ENCODE data around the gene BCAR3. TPM values are rescaled to one million over a fixed set of nuclear protein-coding genes. Genes with fewer than 3 reads are reported as not detected.

BCAR3 gene
- total RNA-seq, 1 experiment from 2014 or later: 9.3 TPM

- Mint-ChIP-seq H3K4me1 (ENCODE audit: low read depth, unreplicated experiment) (peaks cover 29% of the 10 kb centered on the region), H3K27ac (ENCODE audit: unreplicated experiment) (no peak overlapping the region), H3K36me3 (ENCODE audit: insufficient read depth, unreplicated experiment) (peaks cover 6% of the 10 kb centered on the region), H3K4me3 (ENCODE audit: unreplicated experiment) (no peak overlapping the region), H3K9me3 (ENCODE audit: unreplicated experiment) (no peaks in the 10 kb centered on the region), H3K27me3 (ENCODE audit: insufficient read depth, unreplicated experiment) (no peaks in the 10 kb centered on the region)
- BruUV-seq (replicated peaks): no TSS peak
- TF ChIP-seq, protein P1, sequence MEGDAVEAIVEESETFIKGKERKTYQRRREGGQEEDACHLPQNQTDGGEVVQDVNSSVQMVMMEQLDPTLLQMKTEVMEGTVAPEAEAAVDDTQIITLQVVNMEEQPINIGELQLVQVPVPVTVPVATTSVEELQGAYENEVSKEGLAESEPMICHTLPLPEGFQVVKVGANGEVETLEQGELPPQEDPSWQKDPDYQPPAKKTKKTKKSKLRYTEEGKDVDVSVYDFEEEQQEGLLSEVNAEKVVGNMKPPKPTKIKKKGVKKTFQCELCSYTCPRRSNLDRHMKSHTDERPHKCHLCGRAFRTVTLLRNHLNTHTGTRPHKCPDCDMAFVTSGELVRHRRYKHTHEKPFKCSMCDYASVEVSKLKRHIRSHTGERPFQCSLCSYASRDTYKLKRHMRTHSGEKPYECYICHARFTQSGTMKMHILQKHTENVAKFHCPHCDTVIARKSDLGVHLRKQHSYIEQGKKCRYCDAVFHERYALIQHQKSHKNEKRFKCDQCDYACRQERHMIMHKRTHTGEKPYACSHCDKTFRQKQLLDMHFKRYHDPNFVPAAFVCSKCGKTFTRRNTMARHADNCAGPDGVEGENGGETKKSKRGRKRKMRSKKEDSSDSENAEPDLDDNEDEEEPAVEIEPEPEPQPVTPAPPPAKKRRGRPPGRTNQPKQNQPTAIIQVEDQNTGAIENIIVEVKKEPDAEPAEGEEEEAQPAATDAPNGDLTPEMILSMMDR (IDR thresholded peaks at IDR 0.05; ENCODE audit: insufficient read depth in 1 of 2, low read depth in 1 of 2, low read length in 1 of 2, severe bottlenecking in 1 of 2, unreplicated experiment in 1 of 2): no peak
- H3K36me3 ChIP-seq (ENCODE audit: control insufficient read depth, insufficient read depth, low read length): no peaks in the 10 kb centered on the region
- H3K27me3 ChIP-seq (replicated peaks; ENCODE audit: control insufficient read depth, insufficient read depth, low read length): no peaks in the 10 kb centered on the region
- intact Hi-C loops (cut with micrococcal nuclease; ENCODE audit: unreplicated experiment): no loop called here
- ChIA-PET CTCF (no interaction called here), POLR2A (no interaction called here)
- H3K4me1 ChIP-seq: peaks cover 21% of the 10 kb centered on the region
- no peaks in the 10 kb centered on the region for H3K9me3 ChIP-seq
- H3K4me3 ChIP-seq (ENCODE audit: low read depth, low read length): no peak overlapping the region
- DNase-seq: no peak
Measured at GRCh38 chr1:93598396-93598795, 83.2 kb downstream of the BCAR3 start.

- H3K9me3 ChIP-seq: no peaks in the 10 kb centered on the region
- CTCF ChIA-PET: no interaction called here
- Mint-ChIP-seq H3K4me3 (ENCODE audit: unreplicated experiment) (no peak overlapping the region), H3K27ac (ENCODE audit: unreplicated experiment) (no peak overlapping the region), H3K27me3 (ENCODE audit: insufficient read depth, unreplicated experiment) (no peaks in the 10 kb centered on the region), H3K36me3 (ENCODE audit: insufficient read depth, unreplicated experiment) (peaks cover 6% of the 10 kb centered on the region), H3K9me3 (ENCODE audit: unreplicated experiment) (no peaks in the 10 kb centered on the region), H3K4me1 (ENCODE audit: low read depth, unreplicated experiment) (peaks cover 29% of the 10 kb centered on the region)
- DNase-seq: no peak
- peaks cover 24% of the 10 kb centered on the region for H3K4me1 ChIP-seq
- intact Hi-C loops (cut with micrococcal nuclease; ENCODE audit: unreplicated experiment): no loop called here
- POLR2A ChIA-PET: no interaction called here
- no TSS peak for BruUV-seq (replicated peaks)
- TF ChIP-seq, protein P1 (IDR thresholded peaks at IDR 0.05; ENCODE audit: insufficient read depth in 1 of 2, low read depth in 1 of 2, low read length in 1 of 2, severe bottlenecking in 1 of 2, unreplicated experiment in 1 of 2): no peak
- no peaks in the 10 kb centered on the region for H3K27me3 ChIP-seq (replicated peaks; ENCODE audit: control insufficient read depth, insufficient read depth, low read length)
- no peaks in the 10 kb centered on the region for H3K36me3 ChIP-seq (ENCODE audit: control insufficient read depth, insufficient read depth, low read length)
- H3K4me3 ChIP-seq (ENCODE audit: low read depth, low read length): no peak overlapping the region
Measured at GRCh38 chr1:93597709-93598108, 83.9 kb downstream of the BCAR3 start.

DNA sequence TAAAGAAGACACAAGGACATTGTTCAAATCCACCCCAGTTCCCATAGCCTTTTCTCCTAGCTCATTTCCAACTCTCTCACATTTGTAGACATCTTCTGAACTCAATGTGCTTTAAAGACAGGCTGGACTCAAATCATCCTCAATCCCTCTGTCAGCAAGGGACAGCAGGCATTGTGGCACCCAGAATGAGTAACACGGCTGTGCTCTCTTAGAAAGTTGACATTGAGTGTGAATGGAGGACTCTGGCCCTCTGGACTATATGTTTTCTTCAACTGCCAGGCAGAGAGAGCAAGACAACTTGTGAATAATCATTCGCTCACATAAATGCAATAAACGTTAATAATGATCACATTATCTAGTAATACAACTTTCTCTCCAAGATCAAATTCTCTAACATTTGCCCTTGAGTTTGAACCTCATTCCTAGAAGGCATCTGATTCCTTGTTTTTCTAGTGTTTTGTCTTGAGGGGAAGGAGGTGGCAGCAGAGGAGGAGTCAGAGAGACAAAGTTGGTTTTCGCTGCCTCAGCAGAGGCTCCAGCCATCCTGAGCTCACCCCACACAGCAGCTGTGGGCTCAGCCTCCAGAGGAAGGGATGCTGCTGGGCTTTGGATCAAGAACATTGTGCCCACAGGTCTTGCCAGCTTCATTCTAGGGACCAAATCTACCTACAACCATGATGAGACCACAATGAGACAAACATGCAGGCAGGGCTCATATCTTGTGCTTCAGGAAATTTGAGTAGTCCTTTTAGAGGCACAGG lies 85.1 kb downstream of the BCAR3 start:
- H3K4me1 Mint-ChIP-seq (ENCODE audit: low read depth, unreplicated experiment): peaks cover 38% of the 10 kb centered on the region
- no peak overlapping the region for H3K4me3 Mint-ChIP-seq (ENCODE audit: unreplicated experiment)
- H3K27me3 ChIP-seq (replicated peaks; ENCODE audit: control insufficient read depth, insufficient read depth, low read length): no peaks in the 10 kb centered on the region
- ChIA-PET POLR2A (no interaction called here), CTCF (no interaction called here)
- no peaks in the 10 kb centered on the region for H3K36me3 ChIP-seq (ENCODE audit: control insufficient read depth, insufficient read depth, low read length)
- H3K27me3 Mint-ChIP-seq (ENCODE audit: insufficient read depth, unreplicated experiment): no peaks in the 10 kb centered on the region
- H3K4me1 ChIP-seq: peaks cover 36% of the 10 kb centered on the region
- H3K9me3 ChIP-seq: no peaks in the 10 kb centered on the region
- no peak overlapping the region for H3K4me3 ChIP-seq (ENCODE audit: low read depth, low read length)
- peaks cover 6% of the 10 kb centered on the region for H3K36me3 Mint-ChIP-seq (ENCODE audit: insufficient read depth, unreplicated experiment)
- no TSS peak for BruUV-seq (replicated peaks)
- TF ChIP-seq, protein P1 (IDR thresholded peaks at IDR 0.05; ENCODE audit: insufficient read depth in 1 of 2, low read depth in 1 of 2, low read length in 1 of 2, severe bottlenecking in 1 of 2, unreplicated experiment in 1 of 2): no peak
- no peak for DNase-seq
- no peaks in the 10 kb centered on the region for H3K9me3 Mint-ChIP-seq (ENCODE audit: unreplicated experiment)
- H3K27ac Mint-ChIP-seq (ENCODE audit: unreplicated experiment): no peak overlapping the region
- intact Hi-C loops (cut with micrococcal nuclease; ENCODE audit: unreplicated experiment): no loop called here

Measured in Caco-2 (cell line).